Fibroblast of lung (primary cell): ENCODE results near the gene CROCC2. TPM values are rescaled to one million over a fixed set of nuclear protein-coding genes. Genes with fewer than 3 reads are reported as not detected.

Experiments
- DNase-seq, 2 donors: peaks; one replicate each; pipeline versions ENCODE4 v3.0.0 to v3.0.0-alpha.2; 2010; ENCODE audit warnings: low read depth in 2 of 2
- H2AFZ ChIP-seq: 2 replicates; pipeline ENCODE4 v1.5.1; 2012; ENCODE audit warnings: low read length, control low read depth, inconsistent platforms
- H3K27ac ChIP-seq: 2 replicates; pipeline ENCODE4 v1.5.1; 2011; ENCODE audit warnings: low read length, control low read depth; ENCODE audit not compliant: insufficient read depth
- H3K27me3 ChIP-seq: 2 replicates; pipeline ENCODE4 v1.5.1; 2011; ENCODE audit warnings: mild to moderate bottlenecking, low read length; ENCODE audit not compliant: control insufficient read depth, insufficient read depth
- H3K36me3 ChIP-seq: 2 replicates; pipeline ENCODE4 v1.5.1; 2011; ENCODE audit warnings: low read length; ENCODE audit not compliant: control insufficient read depth, insufficient read depth
- H3K4me1 ChIP-seq: 2 replicates; pipeline ENCODE4 v1.5.1; 2011; ENCODE audit warnings: low read length; ENCODE audit not compliant: control insufficient read depth, insufficient read depth; ENCODE audit errors: extremely low read depth
- H3K4me2 ChIP-seq: 2 replicates; pipeline ENCODE4 v1.5.1; 2011; ENCODE audit warnings: low read length, control low read depth; ENCODE audit not compliant: insufficient read depth; ENCODE audit errors: extremely low read depth
- H3K4me3 ChIP-seq, 4 experiments: fragments of 200-600 bp in 1 of 4; sonication (generic) in 1 of 4; replicated peaks in 1 of 4; 2 replicates each; pipeline ENCODE4 v1.5.1; 2011 to 2016; ENCODE audit warnings: low read length in 4 of 4, low read depth in 3 of 4, mild to moderate bottlenecking in 3 of 4, control low read depth in 2 of 4, inconsistent platforms in 1 of 4, mixed read lengths in 1 of 4; ENCODE audit not compliant: insufficient read depth in 1 of 4; ENCODE audit errors: control extremely low read depth in 1 of 4
- H3K79me2 ChIP-seq: 2 replicates; pipeline ENCODE4 v1.5.1; 2012; ENCODE audit warnings: mild to moderate bottlenecking, low read length, inconsistent platforms; ENCODE audit not compliant: control insufficient read depth, insufficient read depth
- H3K9ac ChIP-seq: 2 replicates; pipeline ENCODE4 v1.5.1; 2011; ENCODE audit warnings: mild to moderate bottlenecking, low read length, control low read depth; ENCODE audit not compliant: insufficient read depth
- H3K9me3 ChIP-seq: 2 replicates; pipeline ENCODE4 v1.5.1; 2012; ENCODE audit warnings: low read depth, low read length; ENCODE audit not compliant: control insufficient read depth, insufficient read depth
- H4K20me1 ChIP-seq: 2 replicates; pipeline ENCODE4 v1.5.1; 2011; ENCODE audit warnings: low read length; ENCODE audit not compliant: control insufficient read depth, insufficient read depth; ENCODE audit errors: extremely low read depth
- EZH2 ChIP-seq: IDR thresholded peaks from 2 replicates; pipeline ENCODE4 v1.5.1; 2012; ENCODE audit warnings: low read length, control low read depth, mild to moderate bottlenecking; ENCODE audit errors: missing control alignments
- polyA plus RNA-seq, 2 donors: library from polyadenylated mRNA; depleted of rRNA in 1 of 2; stranded (reverse) in 1 of 2; unstranded in 1 of 2; fragments of >200 nt; gene quantifications; 2 replicates each; pipeline ENCODE4 v1.2.1, GENCODE V29; 2011 to 2012; ENCODE audit warnings: missing spikeins in 1 of 2
- total RNA-seq: library from RNA; depleted of rRNA; stranded (reverse); fragments of >200 nt; gene quantifications from 2 replicates; pipeline ENCODE4 v1.2.1, GENCODE V29; 2014
- TF ChIP-seq, protein P1 (sequence below), 2 donors: IDR thresholded peaks in 1 of 2; conservative IDR thresholded peaks in 1 of 2; 1 replicate in 1 of 2; 2 replicates in 1 of 2; pipeline ENCODE4 v1.5.1; 2011 to 2012; ENCODE audit warnings: low read length in 2 of 2, control low read depth in 1 of 2, inconsistent platforms in 1 of 2, low read depth in 1 of 2, mild to moderate bottlenecking in 1 of 2

Gene CROCC2
- total and polyA plus RNA-seq, 2 donors (not counting 1 experiment from before 2014, with no cell fraction given), result 0.12 to 0.33 TPM

DNA sequence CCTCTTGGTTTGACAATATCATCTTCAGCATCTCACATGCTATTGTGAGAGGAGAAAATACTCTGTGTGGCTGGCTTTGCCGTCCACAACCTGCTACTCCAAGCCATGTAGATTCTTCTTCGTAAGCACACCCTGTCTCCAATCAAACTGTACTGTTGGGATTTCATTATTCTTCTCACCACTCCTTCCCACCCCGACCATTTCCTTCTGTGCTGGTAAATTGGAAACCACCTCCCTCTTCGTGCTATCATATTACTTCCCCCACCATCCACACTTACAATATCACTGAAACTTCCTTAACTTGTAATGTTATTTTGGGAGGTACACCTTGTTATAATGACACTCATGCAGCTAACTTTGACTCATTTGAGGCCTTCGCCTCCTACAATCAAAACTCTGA, 40.7 kb upstream of the CROCC2 start:
- Histone ChIP-seq H3K4me1 (no peaks in the 10 kb centered on the region), H4K20me1 (no peaks in the 10 kb centered on the region), H3K9ac (no peak overlapping the region), H3K4me3 (no peak overlapping the region), H3K27me3 (peaks cover 9% of the 10 kb centered on the region), H3K4me2 (no peak overlapping the region), H3K36me3 (no peaks in the 10 kb centered on the region), H3K27ac (no peak overlapping the region), H3K79me2 (no peaks in the 10 kb centered on the region), H3K9me3 (no peaks in the 10 kb centered on the region), H2AFZ (no peak overlapping the region)
- no peak for DNase-seq
- TF ChIP-seq, protein P1, sequence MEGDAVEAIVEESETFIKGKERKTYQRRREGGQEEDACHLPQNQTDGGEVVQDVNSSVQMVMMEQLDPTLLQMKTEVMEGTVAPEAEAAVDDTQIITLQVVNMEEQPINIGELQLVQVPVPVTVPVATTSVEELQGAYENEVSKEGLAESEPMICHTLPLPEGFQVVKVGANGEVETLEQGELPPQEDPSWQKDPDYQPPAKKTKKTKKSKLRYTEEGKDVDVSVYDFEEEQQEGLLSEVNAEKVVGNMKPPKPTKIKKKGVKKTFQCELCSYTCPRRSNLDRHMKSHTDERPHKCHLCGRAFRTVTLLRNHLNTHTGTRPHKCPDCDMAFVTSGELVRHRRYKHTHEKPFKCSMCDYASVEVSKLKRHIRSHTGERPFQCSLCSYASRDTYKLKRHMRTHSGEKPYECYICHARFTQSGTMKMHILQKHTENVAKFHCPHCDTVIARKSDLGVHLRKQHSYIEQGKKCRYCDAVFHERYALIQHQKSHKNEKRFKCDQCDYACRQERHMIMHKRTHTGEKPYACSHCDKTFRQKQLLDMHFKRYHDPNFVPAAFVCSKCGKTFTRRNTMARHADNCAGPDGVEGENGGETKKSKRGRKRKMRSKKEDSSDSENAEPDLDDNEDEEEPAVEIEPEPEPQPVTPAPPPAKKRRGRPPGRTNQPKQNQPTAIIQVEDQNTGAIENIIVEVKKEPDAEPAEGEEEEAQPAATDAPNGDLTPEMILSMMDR (conservative IDR thresholded peaks at IDR 0.05 in 1 of 2, IDR thresholded peaks at IDR 0.05 in 1 of 2; ENCODE audit: low read depth in 1 of 2, low read length in 2 of 2), result no peak
- TF ChIP-seq EZH2, result no peak

DNA sequence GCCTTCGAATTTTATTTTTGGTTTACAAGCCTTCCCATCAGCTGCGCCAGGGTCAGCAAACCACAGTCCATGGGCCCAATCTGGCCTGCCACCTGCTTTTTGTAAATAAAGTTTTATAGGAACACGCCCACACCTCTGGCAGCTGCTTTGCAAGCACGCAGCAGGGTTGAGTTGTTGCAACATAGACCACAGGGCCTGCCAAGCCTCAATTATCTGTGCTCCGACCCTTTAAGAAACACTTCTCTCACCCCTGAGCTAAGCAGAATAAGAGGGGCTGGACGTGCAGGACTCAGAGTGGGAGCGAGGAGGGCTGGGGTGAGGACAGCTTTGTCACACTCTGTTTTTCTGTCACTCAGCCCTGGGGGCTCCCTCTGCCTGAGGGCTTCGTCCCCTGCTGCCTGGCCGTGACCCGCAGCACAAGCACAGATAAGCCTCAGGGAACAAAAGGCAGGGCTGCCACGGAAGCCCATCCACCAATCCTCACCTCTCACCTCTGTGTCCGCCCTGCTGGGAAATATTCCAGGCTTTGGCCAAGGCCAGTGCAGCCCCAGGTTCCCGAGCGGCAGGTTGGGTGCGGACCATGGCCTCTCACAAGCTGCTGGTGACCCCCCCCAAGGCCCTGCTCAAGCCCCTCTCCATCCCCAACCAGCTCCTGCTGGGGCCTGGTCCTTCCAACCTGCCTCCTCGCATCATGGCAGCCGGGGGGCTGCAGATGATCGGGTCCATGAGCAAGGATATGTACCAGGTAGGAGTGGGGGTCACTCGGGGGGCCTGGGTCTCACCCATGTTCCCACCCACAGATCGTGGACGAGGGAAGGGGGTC, 37.6 kb upstream of the CROCC2 start, which contains the start of gene AGXT:
TSS of gene AGXT (plus strand) at position 539 of the 823 bp plus-strand sequence. CDS start at position 581, 42 bp downstream.
- Histone ChIP-seq H3K36me3 (no peaks in the 10 kb centered on the region), H3K27me3 (peaks cover 14% of the 10 kb centered on the region), H3K4me2 (no peak within 1 kb of the TSS), H3K9me3 (no peaks in the 10 kb centered on the region), H3K79me2 (no peaks in the 10 kb centered on the region), H3K27ac (no peak within 1 kb of the TSS), H3K9ac (no peak within 1 kb of the TSS), H3K4me3 (no peak within 1 kb of the TSS), H2AFZ (no peak within 1 kb of the TSS), H3K4me1 (no peaks in the 10 kb centered on the region), H4K20me1 (no peaks in the 10 kb centered on the region)
- peak; percentile 15 to 41 for DNase-seq
- TF ChIP-seq, protein P1 (conservative IDR thresholded peaks at IDR 0.05 in 1 of 2, IDR thresholded peaks at IDR 0.05 in 1 of 2; ENCODE audit: low read depth in 1 of 2, low read length in 2 of 2), result no peak
- no peak for TF ChIP-seq EZH2

DNA sequence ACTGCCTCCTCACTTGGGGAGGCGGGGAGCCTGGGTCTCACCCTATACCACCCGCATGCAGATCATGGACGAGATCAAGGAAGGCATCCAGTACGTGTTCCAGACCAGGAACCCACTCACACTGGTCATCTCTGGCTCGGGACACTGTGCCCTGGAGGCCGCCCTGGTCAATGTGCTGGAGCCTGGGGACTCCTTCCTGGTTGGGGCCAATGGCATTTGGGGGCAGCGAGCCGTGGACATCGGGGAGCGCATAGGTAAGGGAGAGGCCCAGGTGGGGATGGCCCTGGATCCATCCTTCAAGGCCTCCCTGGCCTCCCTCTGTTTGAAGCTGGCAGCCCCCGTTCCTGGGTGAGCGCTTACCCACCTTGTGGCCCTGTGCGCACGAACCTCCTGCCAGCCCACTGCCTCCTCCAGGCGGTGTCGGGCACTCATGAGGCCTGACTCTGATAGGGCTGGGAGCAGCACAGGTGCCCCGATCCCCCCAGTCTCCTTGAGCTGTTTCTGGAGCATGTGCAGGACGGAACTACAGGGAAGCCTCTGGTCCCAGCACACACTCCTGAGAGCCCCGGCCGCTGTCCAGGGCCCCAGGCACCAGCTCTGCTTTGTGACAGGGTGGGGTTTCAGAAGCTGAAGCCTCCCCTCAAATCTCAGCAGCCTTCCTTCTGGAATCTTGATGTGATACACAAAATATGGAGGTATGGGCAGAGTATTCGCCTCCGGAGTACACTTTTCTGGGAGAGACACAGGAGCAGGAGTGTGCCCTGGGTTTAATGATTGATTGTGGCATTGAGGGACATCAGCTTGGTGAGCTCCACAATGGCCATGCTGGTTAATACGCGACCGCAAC, 36.8 kb upstream of the CROCC2 start:
- Histone ChIP-seq H3K4me1 (no peaks in the 10 kb centered on the region), H3K9ac (no peak overlapping the region), H4K20me1 (no peaks in the 10 kb centered on the region), H3K4me2 (no peak overlapping the region), H3K9me3 (no peaks in the 10 kb centered on the region), H3K79me2 (no peaks in the 10 kb centered on the region), H3K36me3 (no peaks in the 10 kb centered on the region), H3K27ac (no peak overlapping the region), H2AFZ (no peak overlapping the region), H3K27me3 (peaks cover 10% of the 10 kb centered on the region), H3K4me3 (no peak overlapping the region)
- TF ChIP-seq, protein P1 (conservative IDR thresholded peaks at IDR 0.05 in 1 of 2, IDR thresholded peaks at IDR 0.05 in 1 of 2; ENCODE audit: low read depth in 1 of 2, low read length in 2 of 2), result no peak
- TF ChIP-seq EZH2, result no peak
- no peak for DNase-seq
